GM13977 (cell line): ENCODE data around the gene KRT7.

ENCODE experiments used
- DNase-seq: peaks from one replicate; pipeline ENCODE4 v3.0.0; 2012; ENCODE audit warnings: low spot score
- CTCF ChIP-seq: IDR thresholded peaks from 2 replicates; pipeline ENCODE4 v1.5.1; 2012; ENCODE audit warnings: mild to moderate bottlenecking, control low read depth; ENCODE audit not compliant: insufficient read depth; ENCODE audit errors: extremely low read depth, missing control alignments
- in situ Hi-C: fragments of 300-500 bp; cut with MboI; formaldehyde crosslinking; loops from one replicate; pipeline ENCODE4 v1.12.0; 2022; ENCODE audit warnings: low sequenced_read_pairs, low pct_unique_long_range_greater_than_20kb, mixed read lengths, inconsistent platforms; ENCODE audit not compliant: unreplicated experiment

The KRT7 gene

GRCh38 chr12:52212701-52213563 lies 20.1 kb upstream of the KRT7 start:
- in situ Hi-C loops, result no loop called here
- DNase-seq, result no peak
- TF ChIP-seq CTCF, result no peak

GRCh38 chr12:52213564-52214420 lies 19.3 kb upstream of the KRT7 start:
- peak; percentile 70 for DNase-seq
- in situ Hi-C loops, result no loop called here
- peak; percentile 91 for TF ChIP-seq CTCF

GRCh38 chr12:52214421-52214802 lies 18.6 kb upstream of the KRT7 start:
- no peak for DNase-seq
- in situ Hi-C loops, result no loop called here
- no peak for TF ChIP-seq CTCF

GRCh38 chr12:52215587-52216031 lies 17.4 kb upstream of the KRT7 start:
- in situ Hi-C loops, result no loop called here
- no peak for DNase-seq
- TF ChIP-seq CTCF, result no peak

- DNase-seq, result no peak
- in situ Hi-C loops, result no loop called here
- no peak for TF ChIP-seq CTCF
Observed at GRCh38 chr12:52216100-52216499, 16.9 kb upstream of the KRT7 start.

GRCh38 chr12:52216807-52217206 lies 16.2 kb upstream of the KRT7 start:
- TF ChIP-seq CTCF, result no peak
- DNase-seq, result no peak
- in situ Hi-C loops, result no loop called here
